ENCODE data around the gene DNAH10. TPM values are rescaled to one million over a fixed set of nuclear protein-coding genes. Genes with fewer than 3 reads are reported as not detected.

DNAH10 gene
- total RNA-seq, 1 experiment from 2014 or later: 0.17 TPM

DNA sequence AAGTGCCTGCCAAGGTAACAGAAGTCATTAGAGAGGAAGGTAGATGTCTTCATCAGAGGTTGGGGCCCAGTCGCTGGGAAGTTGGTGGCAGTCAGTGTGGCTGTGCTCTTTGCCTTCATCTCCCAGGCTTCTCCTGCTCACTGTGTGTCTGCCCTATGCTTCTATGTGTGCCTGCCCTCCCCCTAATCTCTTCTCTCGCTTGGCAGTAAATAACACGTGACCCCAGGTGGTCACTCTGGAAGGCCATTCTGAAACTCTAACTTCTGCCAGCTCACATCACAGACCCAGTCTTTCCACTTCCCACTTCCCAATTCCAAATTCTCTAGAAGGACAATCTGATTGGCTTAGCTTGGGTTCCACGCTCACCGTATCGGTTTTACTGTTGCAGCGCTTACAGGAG lies 220.2 kb downstream of the DNAH10 start:
- Mint-ChIP-seq H3K27me3 (ENCODE audit: low read depth) (peaks cover 47% of the 10 kb centered on the region), H3K4me1 (peaks cover 0 to 13% of the 10 kb centered on the region in 2 experiments; a peak in 2 of 4 replicates), H3K27ac (no peak overlapping the region), H3K9me3 (no peaks in the 10 kb centered on the region), H3K36me3 (ENCODE audit: insufficient read depth in 1 of 3, low read depth in 3 of 3) (peaks cover 0 to 2% (median 0%) of the 10 kb centered on the region in 3 experiments; a peak in 1 of 7 replicates), H3K4me3 (no peak overlapping the region)
- no peak for DNase-seq
- H3K79me2 ChIP-seq (ENCODE audit: insufficient read depth, low read length): no peaks in the 10 kb centered on the region
- H2BK5ac ChIP-seq (ENCODE audit: insufficient read length, low read length): no peak overlapping the region
- no peak overlapping the region for H3K4me2 ChIP-seq (ENCODE audit: insufficient read depth, insufficient read length, low read length)
- peaks cover 2% of the 10 kb centered on the region for H3K79me1 ChIP-seq (ENCODE audit: insufficient read depth, low read depth, low read length, poor library complexity, severe bottlenecking)
- H2BK15ac ChIP-seq (ENCODE audit: low read depth, low read length): no peak overlapping the region
- no peak overlapping the region for H2BK20ac ChIP-seq (ENCODE audit: low read depth, low read length, poor library complexity, severe bottlenecking)
- no peak overlapping the region for H2AFZ ChIP-seq (ENCODE audit: low read length)
- H4K5ac ChIP-seq (ENCODE audit: insufficient read length, low read depth, low read length): no peak overlapping the region
- H3K56ac ChIP-seq (ENCODE audit: insufficient read length, low read depth, low read length): no peak overlapping the region
- H3K23ac ChIP-seq (ENCODE audit: insufficient read length, low read depth, low read length): no peak overlapping the region
- no peaks in the 10 kb centered on the region for H3K23me2 ChIP-seq (ENCODE audit: insufficient read length, low read depth, low read length, poor library complexity, severe bottlenecking)
- H3K9ac ChIP-seq (ENCODE audit: extremely low read depth, insufficient read length, low read length): no peak overlapping the region
- no peak overlapping the region for H3T11ph ChIP-seq (ENCODE audit: low read length)
- TF ChIP-seq, protein P1, sequence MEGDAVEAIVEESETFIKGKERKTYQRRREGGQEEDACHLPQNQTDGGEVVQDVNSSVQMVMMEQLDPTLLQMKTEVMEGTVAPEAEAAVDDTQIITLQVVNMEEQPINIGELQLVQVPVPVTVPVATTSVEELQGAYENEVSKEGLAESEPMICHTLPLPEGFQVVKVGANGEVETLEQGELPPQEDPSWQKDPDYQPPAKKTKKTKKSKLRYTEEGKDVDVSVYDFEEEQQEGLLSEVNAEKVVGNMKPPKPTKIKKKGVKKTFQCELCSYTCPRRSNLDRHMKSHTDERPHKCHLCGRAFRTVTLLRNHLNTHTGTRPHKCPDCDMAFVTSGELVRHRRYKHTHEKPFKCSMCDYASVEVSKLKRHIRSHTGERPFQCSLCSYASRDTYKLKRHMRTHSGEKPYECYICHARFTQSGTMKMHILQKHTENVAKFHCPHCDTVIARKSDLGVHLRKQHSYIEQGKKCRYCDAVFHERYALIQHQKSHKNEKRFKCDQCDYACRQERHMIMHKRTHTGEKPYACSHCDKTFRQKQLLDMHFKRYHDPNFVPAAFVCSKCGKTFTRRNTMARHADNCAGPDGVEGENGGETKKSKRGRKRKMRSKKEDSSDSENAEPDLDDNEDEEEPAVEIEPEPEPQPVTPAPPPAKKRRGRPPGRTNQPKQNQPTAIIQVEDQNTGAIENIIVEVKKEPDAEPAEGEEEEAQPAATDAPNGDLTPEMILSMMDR (conservative IDR thresholded peaks at IDR 0.05): no peak
- no CpG with 5 or more reads among the region's 7 CpGs for WGBS (ENCODE audit: extremely low coverage, insufficient read length, low lambda C conversion rate)
- no peaks in the 10 kb centered on the region for H3K27me3 ChIP-seq (ENCODE audit: insufficient read depth, low read length)
- no peak overlapping the region for H2BK12ac ChIP-seq (ENCODE audit: insufficient read length, low read depth, low read length)
- no peak overlapping the region for H3K27ac ChIP-seq (ENCODE audit: insufficient read length, low read depth, low read length)
- no peaks in the 10 kb centered on the region for H4K20me1 ChIP-seq (ENCODE audit: control insufficient read depth, insufficient read depth, insufficient read length)
- H4K91ac ChIP-seq (ENCODE audit: insufficient read length, low read depth, low read length): no peak overlapping the region
- no peak overlapping the region for H2BK120ac ChIP-seq (ENCODE audit: low read depth, low read length, poor library complexity, severe bottlenecking)
- H2AK5ac ChIP-seq (ENCODE audit: insufficient read length, low read length): no peak overlapping the region
- no peak overlapping the region for H3K18ac ChIP-seq (ENCODE audit: insufficient read length, low read depth, low read length)
- no peak overlapping the region for H4K8ac ChIP-seq (replicated peaks; ENCODE audit: insufficient read length, low read depth, low read length)
- H3K4ac ChIP-seq (ENCODE audit: low read depth, low read length): no peak overlapping the region
- no peaks in the 10 kb centered on the region for H3K4me1 ChIP-seq (ENCODE audit: insufficient read depth, low read length)
- H3K9me3 ChIP-seq (ENCODE audit: control insufficient read depth, low read depth, low read length): no peaks in the 10 kb centered on the region
- H3K14ac ChIP-seq (ENCODE audit: insufficient read depth, low read length): no peak overlapping the region

Data from H9 (cell line).